HEK293 (cell line): ENCODE measurements around the gene BRSK1.

Source experiments
- CTCF ChIA-PET: fragments of 350-600 bp; formaldehyde crosslinking; extraction: SDS; loops from one replicate; lab custom pipeline; 2021; ENCODE audit warnings: antibody characterized with exemption; lab: Yijun Ruan, JAX
- POLR2A ChIA-PET: fragments of 300-600 bp; formaldehyde crosslinking; extraction: SDS; loops from one replicate; lab custom pipeline; 2020; ENCODE audit warnings: antibody characterized with exemption, inconsistent platforms; lab: Yijun Ruan, JAX
- H3K27ac ChIP-seq: fragments of 200-500 bp; sonication (Bioruptor generic); 2 replicates; pipeline ENCODE4 v1.5.1; 2014; ENCODE audit warnings: low read depth, low read length, control low read depth, inconsistent platforms; ENCODE audit errors: extremely low read depth
- H3K36me3 ChIP-seq, 2 experiments: fragments of 200-500 bp in 1 of 2; sonication (Bioruptor generic) in 1 of 2; 1 replicate in 1 of 2; 2 replicates in 1 of 2; pipeline ENCODE4 v1.5.1; 2014 to 2017; ENCODE audit warnings: inconsistent platforms in 2 of 2, low read length in 2 of 2; ENCODE audit not compliant: control insufficient read depth in 2 of 2, insufficient read depth in 1 of 2
- H3K4me1 ChIP-seq: fragments of 200-500 bp; sonication (Bioruptor generic); 2 replicates; pipeline ENCODE4 v1.5.1; 2014; ENCODE audit warnings: mild to moderate bottlenecking, low read length, inconsistent platforms; ENCODE audit not compliant: control insufficient read depth, insufficient read depth
- H3K4me3 ChIP-seq: 2 replicates; pipeline ENCODE4 v1.5.1; 2011; ENCODE audit warnings: low read depth, mild to moderate bottlenecking, control low read depth, low read length, moderate library complexity
- H3K9me3 ChIP-seq: fragments of 200-500 bp; sonication (Bioruptor generic); 2 replicates; pipeline ENCODE4 v1.5.1; 2014; ENCODE audit warnings: low read depth, low read length, inconsistent platforms; ENCODE audit not compliant: control insufficient read depth, insufficient read depth
- GLI4 ChIP-seq: fragments of 450-650 bp; formaldehyde crosslinking; IDR thresholded peaks from 2 replicates; pipeline ENCODE4 v1.5.1; 2016; ENCODE audit warnings: missing biosample characterization, missing genetic modification characterization
- GLIS1 ChIP-seq: fragments of 450-650 bp; formaldehyde crosslinking; IDR thresholded peaks from 2 replicates; pipeline ENCODE4 v1.5.1; 2016; ENCODE audit warnings: missing biosample characterization, missing genetic modification characterization
- KLF9 ChIP-seq: fragments of 450-650 bp; formaldehyde crosslinking; IDR thresholded peaks from 2 replicates; pipeline ENCODE4 v1.5.1; 2016; ENCODE audit warnings: missing biosample characterization, missing genetic modification characterization, low read depth
- MEIS1 ChIP-seq: sonication (generic); formaldehyde crosslinking; IDR thresholded peaks from 2 replicates; pipeline ENCODE4 v1.8.1; 2022; ENCODE audit warnings: missing genetic modification reagents, mild to moderate bottlenecking, borderline replicate concordance
- MZF1 ChIP-seq: fragments of 450-650 bp; formaldehyde crosslinking; IDR thresholded peaks from 2 replicates; pipeline ENCODE4 v1.5.1; 2017; ENCODE audit warnings: missing biosample characterization, missing genetic modification characterization, borderline replicate concordance
- PRDM1 ChIP-seq: fragments of 450-650 bp; formaldehyde crosslinking; IDR thresholded peaks from 2 replicates; pipeline ENCODE4; 2016; ENCODE audit warnings: missing biosample characterization, missing genetic modification characterization
- SALL2 ChIP-seq: fragments of 450-650 bp; formaldehyde crosslinking; IDR thresholded peaks from 2 replicates; pipeline ENCODE4 v1.5.0; 2017; ENCODE audit warnings: missing biosample characterization, mild to moderate bottlenecking, missing genetic modification characterization, borderline replicate concordance
- SP2 ChIP-seq: fragments of 450-650 bp; formaldehyde crosslinking; IDR thresholded peaks from 2 replicates; pipeline ENCODE4 v1.5.1; 2016; ENCODE audit warnings: missing biosample characterization, missing genetic modification characterization
- SP3 ChIP-seq: fragments of 450-650 bp; formaldehyde crosslinking; IDR thresholded peaks from 2 replicates; pipeline ENCODE4 v1.5.1; 2016; ENCODE audit warnings: missing biosample characterization, missing genetic modification characterization
- SP7 ChIP-seq: fragments of 450-650 bp; formaldehyde crosslinking; IDR thresholded peaks from 2 replicates; pipeline ENCODE4 v1.5.1; 2016; ENCODE audit warnings: missing biosample characterization, missing genetic modification characterization
- ZBTB17 ChIP-seq: fragments of 450-650 bp; formaldehyde crosslinking; IDR thresholded peaks from 2 replicates; pipeline ENCODE4 v1.5.1; 2016; ENCODE audit warnings: missing biosample characterization, missing genetic modification characterization
- ZFHX2 ChIP-seq: fragments of 450-650 bp; formaldehyde crosslinking; conservative IDR thresholded peaks from 2 replicates; pipeline ENCODE4 v1.5.1; 2016; ENCODE audit warnings: missing biosample characterization, missing genetic modification characterization
- ZNF169 ChIP-seq: fragments of 450-650 bp; formaldehyde crosslinking; IDR thresholded peaks from 2 replicates; pipeline ENCODE4 v1.5.1; 2016; ENCODE audit warnings: missing biosample characterization, missing genetic modification characterization
- ZNF184 ChIP-seq: fragments of 450-650 bp; IDR thresholded peaks from 2 replicates; pipeline ENCODE4 v1.5.1; 2018; ENCODE audit warnings: missing biosample characterization, mild to moderate bottlenecking, missing genetic modification characterization
- ZNF248 ChIP-seq: fragments of 450-650 bp; formaldehyde crosslinking; IDR thresholded peaks from 2 replicates; pipeline ENCODE4 v1.5.1; 2017; ENCODE audit warnings: missing biosample characterization, missing genetic modification characterization
- ZNF266 ChIP-seq: fragments of 450-650 bp; formaldehyde crosslinking; IDR thresholded peaks from 2 replicates; pipeline ENCODE4 v1.5.1; 2016; ENCODE audit warnings: missing biosample characterization, missing genetic modification characterization, low read depth
- ZNF311 ChIP-seq: fragments of 450-650 bp; formaldehyde crosslinking; IDR thresholded peaks from 2 replicates; pipeline ENCODE4 v1.5.1; 2017; ENCODE audit warnings: missing biosample characterization, missing genetic modification characterization, borderline replicate concordance
- ZNF335 ChIP-seq: fragments of 450-650 bp; formaldehyde crosslinking; conservative IDR thresholded peaks from 2 replicates; pipeline ENCODE4 v1.5.1; 2016; ENCODE audit warnings: missing biosample characterization, missing genetic modification characterization
- ZNF76 ChIP-seq: fragments of 450-650 bp; formaldehyde crosslinking; IDR thresholded peaks from 2 replicates; pipeline ENCODE4; 2016; ENCODE audit warnings: low read depth, missing biosample characterization, missing genetic modification characterization, borderline replicate concordance
- ZNF791 ChIP-seq: fragments of 450-650 bp; formaldehyde crosslinking; IDR thresholded peaks from 2 replicates; pipeline ENCODE4 v1.5.1; 2016; ENCODE audit warnings: missing biosample characterization, missing genetic modification characterization
- TF ChIP-seq, protein P1 (sequence below): fragments of 450-650 bp; formaldehyde crosslinking; IDR thresholded peaks from 2 replicates; pipeline ENCODE4 v1.5.1; 2016; ENCODE audit warnings: missing biosample characterization, missing genetic modification characterization
- TF ChIP-seq, protein P2 (sequence below): fragments of 450-650 bp; formaldehyde crosslinking; IDR thresholded peaks from 2 replicates; pipeline ENCODE4 v1.5.1; 2016; ENCODE audit warnings: missing biosample characterization, missing genetic modification characterization
- TF ChIP-seq, protein P3 (sequence below): fragments of 450-650 bp; formaldehyde crosslinking; IDR thresholded peaks from 2 replicates; pipeline ENCODE4 v1.5.0; 2017; ENCODE audit warnings: missing biosample characterization, missing genetic modification characterization, borderline replicate concordance
- TF ChIP-seq, protein P4 (sequence below): fragments of 450-650 bp; formaldehyde crosslinking; IDR thresholded peaks from 2 replicates; pipeline ENCODE4 v1.5.1; 2016; ENCODE audit warnings: missing biosample characterization, missing genetic modification characterization
- TF ChIP-seq, protein P5 (sequence below): fragments of 450-650 bp; formaldehyde crosslinking; IDR thresholded peaks from 2 replicates; pipeline ENCODE4 v1.5.1; 2017; ENCODE audit warnings: missing biosample characterization, missing genetic modification characterization

The BRSK1 gene

DNA sequence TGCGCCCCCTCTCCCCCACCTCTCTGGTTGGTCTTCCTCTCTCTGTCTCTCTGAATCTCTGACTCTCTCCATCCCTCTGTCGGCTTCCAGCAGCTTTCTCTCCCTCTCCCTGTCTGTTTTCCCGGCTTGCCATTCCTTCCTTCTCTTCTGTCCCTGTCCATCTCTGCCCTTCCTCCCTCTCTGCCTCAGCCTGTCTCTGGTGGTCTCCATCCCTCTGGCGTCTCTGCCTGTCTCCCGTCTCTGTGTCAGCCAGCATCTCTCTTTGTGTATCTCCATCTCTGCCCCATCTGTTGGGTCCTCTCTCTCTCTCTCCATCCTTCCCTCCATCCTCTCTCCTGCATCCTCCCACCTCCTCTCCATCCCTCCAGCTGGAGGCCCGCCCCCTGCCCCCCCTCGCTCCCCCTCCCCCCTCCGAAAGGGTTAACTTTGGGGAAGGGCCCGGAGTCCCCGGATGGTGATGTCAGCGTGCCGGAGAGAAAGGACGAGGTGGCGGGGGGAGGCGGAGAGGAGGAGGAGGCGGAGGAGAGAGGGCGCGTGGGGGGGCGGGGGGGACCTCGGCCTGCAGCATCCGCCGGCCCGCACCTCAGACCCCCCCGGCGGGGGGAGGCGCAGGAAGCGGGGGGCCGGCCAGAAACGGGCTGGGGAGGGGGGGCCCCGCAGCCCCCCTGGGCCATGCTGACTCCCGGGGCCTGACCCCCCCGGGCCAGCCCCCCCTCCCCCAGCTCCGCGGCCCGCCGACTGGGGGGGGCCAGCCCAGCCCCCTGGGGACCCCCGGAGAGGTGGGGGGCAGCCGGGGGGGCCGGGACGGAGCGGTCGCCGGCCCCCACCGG is at the start of gene BRSK1:
Gene BRSK1, plus strand, starts transcription at position 450 of the 830 bp plus-strand sequence. CDS start 446 bp downstream, outside the sequence.
- H3K4me3 ChIP-seq, result peak within 1 kb of the TSS; percentile 53
- no peaks in the 10 kb centered on the region for H3K9me3 ChIP-seq
- ChIA-PET CTCF (interaction anchor here (1.8 kb wide), 1 partner anchor 8 kb away, joined by 7 read pairs; no protein-coding TSS in a partner anchor), POLR2A (interaction anchor here (0.7 to 2.0 kb wide), 9 partner anchors 23 to 341 kb away, joined by 3 to 11 read pairs (median 4); partner anchors contain the start of genes ISOC2, KMT5C, PPP6R1 and UBE2S)
- peaks cover 12% of the 10 kb centered on the region for H3K4me1 ChIP-seq
- peak within 1 kb of the TSS; percentile 37; the same call in 1 of the 2 replicates for H3K27ac ChIP-seq
- H3K36me3 ChIP-seq, result peaks cover 0 to 11% of the 10 kb centered on the region in 2 experiments; a peak in 2 of 3 replicates
- no peak; the same call in 1 of the 2 replicates for TF ChIP-seq GLIS1 (tag by site-specific recombination)
- peak; percentile 64 for TF ChIP-seq ZNF335
- TF ChIP-seq ZNF791 (tag by site-specific recombination), result peak; percentile 55; the same call in 1 of the 2 replicates
- TF ChIP-seq GLI4 (tag by site-specific recombination), result 0 out of 2 replicates have a peak, but pooled peaks have one; percentile 77
- no peak for TF ChIP-seq SP2
- no peak for TF ChIP-seq ZNF248
- TF ChIP-seq, protein P1, sequence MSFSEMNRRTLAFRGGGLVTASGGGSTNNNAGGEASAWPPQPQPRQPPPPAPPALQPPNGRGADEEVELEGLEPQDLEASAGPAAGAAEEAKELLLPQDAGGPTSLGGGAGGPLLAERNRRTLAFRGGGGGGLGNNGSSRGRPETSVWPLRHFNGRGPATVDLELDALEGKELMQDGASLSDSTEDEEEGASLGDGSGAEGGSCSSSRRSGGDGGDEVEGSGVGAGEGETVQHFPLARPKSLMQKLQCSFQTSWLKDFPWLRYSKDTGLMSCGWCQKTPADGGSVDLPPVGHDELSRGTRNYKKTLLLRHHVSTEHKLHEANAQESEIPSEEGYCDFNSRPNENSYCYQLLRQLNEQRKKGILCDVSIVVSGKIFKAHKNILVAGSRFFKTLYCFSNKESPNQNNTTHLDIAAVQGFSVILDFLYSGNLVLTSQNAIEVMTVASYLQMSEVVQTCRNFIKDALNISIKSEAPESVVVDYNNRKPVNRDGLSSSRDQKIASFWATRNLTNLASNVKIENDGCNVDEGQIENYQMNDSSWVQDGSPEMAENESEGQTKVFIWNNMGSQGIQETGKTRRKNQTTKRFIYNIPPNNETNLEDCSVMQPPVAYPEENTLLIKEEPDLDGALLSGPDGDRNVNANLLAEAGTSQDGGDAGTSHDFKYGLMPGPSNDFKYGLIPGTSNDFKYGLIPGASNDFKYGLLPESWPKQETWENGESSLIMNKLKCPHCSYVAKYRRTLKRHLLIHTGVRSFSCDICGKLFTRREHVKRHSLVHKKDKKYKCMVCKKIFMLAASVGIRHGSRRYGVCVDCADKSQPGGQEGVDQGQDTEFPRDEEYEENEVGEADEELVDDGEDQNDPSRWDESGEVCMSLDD (tag by site-specific recombination), result peak; percentile 56; the same call in 1 of the 2 replicates
- no peak for TF ChIP-seq SALL2 (tag by site-specific recombination)
- TF ChIP-seq ZNF266 (tag by site-specific recombination), result 0 out of 2 replicates have a peak, but pooled peaks have one; percentile 23
- no peak for TF ChIP-seq MZF1 (tag by site-specific recombination)
- peak; percentile 44; the same call in 1 of the 2 replicates for TF ChIP-seq ZNF76 (tag by site-specific recombination)
- peak; percentile 33; the same call in 1 of the 2 replicates for TF ChIP-seq SP7 (tag by site-specific recombination)
- TF ChIP-seq ZNF311 (tag by site-specific recombination), result 0 out of 2 replicates have a peak, but pooled peaks have one; percentile 75
- TF ChIP-seq KLF9 (tag by site-specific recombination), result peak; percentile 69
- TF ChIP-seq SP3 (tag by site-specific recombination), result peak; percentile 63
- peak; percentile 95 for TF ChIP-seq PRDM1 (tag by site-specific recombination)
- TF ChIP-seq, protein P2, sequence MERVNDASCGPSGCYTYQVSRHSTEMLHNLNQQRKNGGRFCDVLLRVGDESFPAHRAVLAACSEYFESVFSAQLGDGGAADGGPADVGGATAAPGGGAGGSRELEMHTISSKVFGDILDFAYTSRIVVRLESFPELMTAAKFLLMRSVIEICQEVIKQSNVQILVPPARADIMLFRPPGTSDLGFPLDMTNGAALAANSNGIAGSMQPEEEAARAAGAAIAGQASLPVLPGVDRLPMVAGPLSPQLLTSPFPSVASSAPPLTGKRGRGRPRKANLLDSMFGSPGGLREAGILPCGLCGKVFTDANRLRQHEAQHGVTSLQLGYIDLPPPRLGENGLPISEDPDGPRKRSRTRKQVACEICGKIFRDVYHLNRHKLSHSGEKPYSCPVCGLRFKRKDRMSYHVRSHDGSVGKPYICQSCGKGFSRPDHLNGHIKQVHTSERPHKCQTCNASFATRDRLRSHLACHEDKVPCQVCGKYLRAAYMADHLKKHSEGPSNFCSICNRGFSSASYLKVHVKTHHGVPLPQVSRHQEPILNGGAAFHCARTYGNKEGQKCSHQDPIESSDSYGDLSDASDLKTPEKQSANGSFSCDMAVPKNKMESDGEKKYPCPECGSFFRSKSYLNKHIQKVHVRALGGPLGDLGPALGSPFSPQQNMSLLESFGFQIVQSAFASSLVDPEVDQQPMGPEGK (tag by site-specific recombination), result peak; percentile 80
- TF ChIP-seq ZFHX2, result peak; percentile 59; the same call in 1 of the 2 replicates
- TF ChIP-seq, protein P3, sequence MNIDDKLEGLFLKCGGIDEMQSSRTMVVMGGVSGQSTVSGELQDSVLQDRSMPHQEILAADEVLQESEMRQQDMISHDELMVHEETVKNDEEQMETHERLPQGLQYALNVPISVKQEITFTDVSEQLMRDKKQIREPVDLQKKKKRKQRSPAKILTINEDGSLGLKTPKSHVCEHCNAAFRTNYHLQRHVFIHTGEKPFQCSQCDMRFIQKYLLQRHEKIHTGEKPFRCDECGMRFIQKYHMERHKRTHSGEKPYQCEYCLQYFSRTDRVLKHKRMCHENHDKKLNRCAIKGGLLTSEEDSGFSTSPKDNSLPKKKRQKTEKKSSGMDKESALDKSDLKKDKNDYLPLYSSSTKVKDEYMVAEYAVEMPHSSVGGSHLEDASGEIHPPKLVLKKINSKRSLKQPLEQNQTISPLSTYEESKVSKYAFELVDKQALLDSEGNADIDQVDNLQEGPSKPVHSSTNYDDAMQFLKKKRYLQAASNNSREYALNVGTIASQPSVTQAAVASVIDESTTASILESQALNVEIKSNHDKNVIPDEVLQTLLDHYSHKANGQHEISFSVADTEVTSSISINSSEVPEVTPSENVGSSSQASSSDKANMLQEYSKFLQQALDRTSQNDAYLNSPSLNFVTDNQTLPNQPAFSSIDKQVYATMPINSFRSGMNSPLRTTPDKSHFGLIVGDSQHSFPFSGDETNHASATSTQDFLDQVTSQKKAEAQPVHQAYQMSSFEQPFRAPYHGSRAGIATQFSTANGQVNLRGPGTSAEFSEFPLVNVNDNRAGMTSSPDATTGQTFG (tag by site-specific recombination), result 0 out of 2 replicates have a peak, but pooled peaks have one; percentile 61
- TF ChIP-seq MEIS1 (CRISPR knock-in tag), result no peak
- TF ChIP-seq, protein P4, sequence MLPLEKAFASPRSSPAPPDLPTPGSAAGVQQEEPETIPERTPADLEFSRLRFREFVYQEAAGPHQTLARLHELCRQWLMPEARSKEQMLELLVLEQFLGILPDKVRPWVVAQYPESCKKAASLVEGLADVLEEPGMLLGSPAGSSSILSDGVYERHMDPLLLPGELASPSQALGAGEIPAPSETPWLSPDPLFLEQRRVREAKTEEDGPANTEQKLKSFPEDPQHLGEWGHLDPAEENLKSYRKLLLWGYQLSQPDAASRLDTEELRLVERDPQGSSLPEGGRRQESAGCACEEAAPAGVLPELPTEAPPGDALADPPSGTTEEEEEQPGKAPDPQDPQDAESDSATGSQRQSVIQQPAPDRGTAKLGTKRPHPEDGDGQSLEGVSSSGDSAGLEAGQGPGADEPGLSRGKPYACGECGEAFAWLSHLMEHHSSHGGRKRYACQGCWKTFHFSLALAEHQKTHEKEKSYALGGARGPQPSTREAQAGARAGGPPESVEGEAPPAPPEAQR (tag by site-specific recombination), result peak; percentile 62; the same call in 1 of the 2 replicates
- TF ChIP-seq, protein P5, sequence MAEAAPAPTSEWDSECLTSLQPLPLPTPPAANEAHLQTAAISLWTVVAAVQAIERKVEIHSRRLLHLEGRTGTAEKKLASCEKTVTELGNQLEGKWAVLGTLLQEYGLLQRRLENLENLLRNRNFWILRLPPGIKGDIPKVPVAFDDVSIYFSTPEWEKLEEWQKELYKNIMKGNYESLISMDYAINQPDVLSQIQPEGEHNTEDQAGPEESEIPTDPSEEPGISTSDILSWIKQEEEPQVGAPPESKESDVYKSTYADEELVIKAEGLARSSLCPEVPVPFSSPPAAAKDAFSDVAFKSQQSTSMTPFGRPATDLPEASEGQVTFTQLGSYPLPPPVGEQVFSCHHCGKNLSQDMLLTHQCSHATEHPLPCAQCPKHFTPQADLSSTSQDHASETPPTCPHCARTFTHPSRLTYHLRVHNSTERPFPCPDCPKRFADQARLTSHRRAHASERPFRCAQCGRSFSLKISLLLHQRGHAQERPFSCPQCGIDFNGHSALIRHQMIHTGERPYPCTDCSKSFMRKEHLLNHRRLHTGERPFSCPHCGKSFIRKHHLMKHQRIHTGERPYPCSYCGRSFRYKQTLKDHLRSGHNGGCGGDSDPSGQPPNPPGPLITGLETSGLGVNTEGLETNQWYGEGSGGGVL (tag by site-specific recombination), result peak; percentile 86
- no peak for TF ChIP-seq ZNF184
- peak; percentile 63; the same call in 1 of the 2 replicates for TF ChIP-seq ZBTB17 (tag by site-specific recombination)
- 0 out of 2 replicates have a peak, but pooled peaks have one; percentile 70 for TF ChIP-seq ZNF169 (tag by site-specific recombination)
